GM12864 (cell line): Measurements from ENCODE around the gene VWA3B.

Source experiments
- DNase-seq: peaks from one replicate; pipeline ENCODE4 v3.0.0-alpha.2; 2011; ENCODE audit warnings: low read depth
- H3K4me3 ChIP-seq: 2 replicates; pipeline ENCODE4 v1.5.1; 2011; ENCODE audit warnings: mild to moderate bottlenecking, low read depth, low read length, control low read depth
- TF ChIP-seq, protein P1 (sequence below): IDR thresholded peaks from 2 replicates; pipeline ENCODE4 v1.5.1; 2011; ENCODE audit warnings: low read depth, mild to moderate bottlenecking, moderate library complexity, low read length, control low read depth, inconsistent platforms; ENCODE audit errors: missing control alignments

Gene VWA3B

DNA sequence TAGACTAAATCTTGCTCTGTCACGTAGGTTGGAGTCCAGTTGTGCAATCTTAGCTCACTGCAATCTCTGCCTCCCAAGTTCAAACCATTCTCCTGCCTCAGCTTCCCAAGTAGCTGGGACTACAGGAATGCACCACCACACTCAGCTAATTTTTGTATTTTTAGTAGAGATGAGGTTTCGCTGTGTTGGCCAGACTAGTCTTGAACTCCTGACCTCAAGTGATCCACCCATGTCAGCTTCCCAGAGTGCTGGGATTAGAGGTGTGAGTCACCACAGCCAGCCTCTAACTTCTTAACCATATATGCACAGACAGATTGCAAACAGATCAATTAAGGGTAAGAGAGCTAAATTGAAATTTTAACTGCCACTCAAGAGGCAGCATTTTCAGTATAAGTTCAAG, 237.2 kb downstream of the VWA3B start:
- DNase-seq, result no peak
- TF ChIP-seq, protein P1, sequence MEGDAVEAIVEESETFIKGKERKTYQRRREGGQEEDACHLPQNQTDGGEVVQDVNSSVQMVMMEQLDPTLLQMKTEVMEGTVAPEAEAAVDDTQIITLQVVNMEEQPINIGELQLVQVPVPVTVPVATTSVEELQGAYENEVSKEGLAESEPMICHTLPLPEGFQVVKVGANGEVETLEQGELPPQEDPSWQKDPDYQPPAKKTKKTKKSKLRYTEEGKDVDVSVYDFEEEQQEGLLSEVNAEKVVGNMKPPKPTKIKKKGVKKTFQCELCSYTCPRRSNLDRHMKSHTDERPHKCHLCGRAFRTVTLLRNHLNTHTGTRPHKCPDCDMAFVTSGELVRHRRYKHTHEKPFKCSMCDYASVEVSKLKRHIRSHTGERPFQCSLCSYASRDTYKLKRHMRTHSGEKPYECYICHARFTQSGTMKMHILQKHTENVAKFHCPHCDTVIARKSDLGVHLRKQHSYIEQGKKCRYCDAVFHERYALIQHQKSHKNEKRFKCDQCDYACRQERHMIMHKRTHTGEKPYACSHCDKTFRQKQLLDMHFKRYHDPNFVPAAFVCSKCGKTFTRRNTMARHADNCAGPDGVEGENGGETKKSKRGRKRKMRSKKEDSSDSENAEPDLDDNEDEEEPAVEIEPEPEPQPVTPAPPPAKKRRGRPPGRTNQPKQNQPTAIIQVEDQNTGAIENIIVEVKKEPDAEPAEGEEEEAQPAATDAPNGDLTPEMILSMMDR, result no peak
- H3K4me3 ChIP-seq, result no peak overlapping the region

DNA sequence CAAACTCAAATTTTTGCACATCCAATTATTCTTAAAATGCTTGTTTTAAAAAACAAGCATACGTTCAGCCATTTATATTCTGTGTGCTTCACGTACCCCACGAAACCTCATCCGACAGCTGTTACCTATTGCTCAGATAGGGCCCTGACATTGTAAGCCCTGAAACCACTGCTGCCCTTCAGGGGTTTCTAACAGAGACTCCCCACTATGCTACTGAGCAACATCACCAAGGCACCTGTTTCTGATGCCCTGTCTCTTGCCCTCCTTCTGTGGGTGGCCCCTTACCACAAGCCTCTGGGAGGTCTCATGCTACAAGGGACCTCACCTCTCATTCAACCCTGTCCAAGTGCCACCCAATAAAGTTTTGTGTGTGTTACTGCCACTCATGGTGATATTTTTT, 240.8 kb downstream of the VWA3B start:
- TF ChIP-seq, protein P1, result no peak
- no peak overlapping the region for H3K4me3 ChIP-seq
- no peak for DNase-seq

DNA sequence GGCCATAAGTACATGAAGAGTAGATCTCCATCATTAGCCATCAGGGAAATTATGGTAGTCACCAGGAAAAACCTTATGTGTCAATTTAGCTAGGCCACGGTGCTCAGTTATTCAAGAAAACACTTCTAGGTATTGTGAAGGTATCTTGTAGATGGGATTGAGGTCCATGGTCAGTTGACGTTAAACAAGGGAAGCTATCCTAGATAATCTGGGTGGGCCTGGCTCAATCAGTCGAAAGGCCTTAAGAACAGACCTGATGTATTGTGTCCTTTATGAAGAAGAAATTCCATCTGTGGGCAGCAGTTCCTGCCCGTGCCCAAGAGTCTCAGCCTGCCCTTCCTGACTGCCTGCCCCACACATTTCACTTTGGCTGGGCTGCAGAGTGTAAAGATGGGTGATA, 242.6 kb downstream of the VWA3B start:
- DNase-seq, result no peak
- TF ChIP-seq, protein P1, result no peak
- no peak overlapping the region for H3K4me3 ChIP-seq

DNA sequence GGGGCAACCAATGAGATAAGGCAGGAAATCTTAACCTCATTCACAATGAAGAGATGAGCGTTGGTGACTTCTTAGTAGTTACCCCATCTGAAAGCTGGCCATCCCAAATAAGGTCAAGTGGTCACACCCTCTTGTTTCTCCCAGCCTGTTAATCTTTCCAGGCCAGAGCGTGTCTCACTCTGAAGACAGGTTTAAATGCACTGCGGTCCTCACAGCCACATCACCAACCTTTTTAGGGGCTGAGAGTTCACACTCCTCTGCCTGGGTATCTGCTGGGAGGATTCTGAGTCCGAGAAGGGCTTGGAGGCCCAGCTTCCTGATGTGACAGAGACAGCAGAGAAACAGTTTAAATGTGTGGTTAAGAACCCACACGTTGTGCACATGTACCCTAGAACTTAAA, 246.0 kb downstream of the VWA3B start:
- TF ChIP-seq, protein P1, result no peak
- DNase-seq, result no peak
- no peak overlapping the region for H3K4me3 ChIP-seq

DNA sequence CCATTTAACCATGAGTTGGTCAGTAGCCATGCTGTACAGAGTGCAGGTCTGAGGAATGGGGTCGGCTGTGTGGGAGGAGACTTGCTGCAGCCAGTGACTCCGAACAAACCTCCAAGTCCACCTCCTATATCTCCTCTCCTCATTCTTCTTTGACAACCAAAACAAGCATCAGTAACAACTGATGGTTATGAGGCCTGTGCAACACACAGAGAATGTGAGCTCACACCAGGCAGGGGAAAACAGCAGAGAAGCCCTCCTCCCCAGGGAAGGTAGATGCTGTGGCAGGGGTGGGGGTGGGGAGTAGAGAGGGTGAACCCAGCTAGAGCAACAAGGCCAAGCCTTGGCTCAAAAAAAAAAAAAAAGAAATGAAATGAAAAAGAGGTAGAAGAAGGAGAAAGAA, 247.0 kb downstream of the VWA3B start:
- no peak for DNase-seq
- no peak overlapping the region for H3K4me3 ChIP-seq
- TF ChIP-seq, protein P1, result no peak

DNA sequence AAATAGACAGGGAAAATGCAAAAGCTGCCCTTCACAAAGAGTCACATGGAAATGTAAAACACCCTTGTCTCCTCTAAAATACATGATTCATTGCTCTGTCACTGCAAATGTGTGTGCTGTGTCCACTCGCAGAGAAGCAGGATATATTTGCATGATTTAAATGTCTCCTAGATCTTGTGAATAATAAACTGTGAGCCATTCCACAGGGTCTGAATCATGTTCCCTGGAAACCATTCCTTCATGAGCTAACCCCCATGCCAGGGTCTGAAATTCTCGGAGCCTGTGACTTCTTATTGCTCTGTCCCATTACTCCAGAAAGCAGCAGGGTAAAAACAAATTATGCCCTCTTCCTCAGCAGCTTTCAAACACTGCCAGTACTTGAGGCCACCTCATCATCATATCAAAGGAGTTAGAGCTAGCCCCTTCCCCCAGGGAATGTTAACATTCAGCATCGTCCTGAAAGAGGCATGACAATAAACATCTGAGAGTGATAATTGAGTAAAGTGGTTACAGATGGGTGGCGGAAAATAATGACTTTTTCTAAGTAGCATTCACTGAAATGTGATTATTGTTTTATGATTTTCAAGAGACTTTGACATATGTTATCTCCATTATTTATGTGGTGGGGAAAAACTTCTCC, 247.6 kb downstream of the VWA3B start:
- TF ChIP-seq, protein P1, result no peak
- no peak overlapping the region for H3K4me3 ChIP-seq
- DNase-seq, result no peak

DNA sequence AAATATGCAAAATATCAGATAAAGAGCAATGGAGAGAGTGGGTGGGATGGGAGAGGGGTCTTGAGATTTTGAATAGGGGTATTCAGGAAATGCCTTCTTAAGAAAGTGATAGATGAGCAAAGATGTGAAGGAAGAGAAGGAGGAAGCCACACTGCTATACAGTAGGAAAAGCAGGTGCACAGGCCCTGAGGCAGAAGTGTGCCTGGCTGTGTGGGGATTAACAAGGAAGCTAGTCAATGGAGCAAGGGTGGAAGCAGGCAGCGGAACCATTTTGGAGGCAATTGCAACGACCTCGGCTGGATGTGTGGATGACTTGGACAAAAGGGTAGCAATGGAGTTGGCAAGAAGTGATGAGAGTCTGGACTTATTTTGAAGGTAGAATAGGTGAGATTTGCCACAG, 248.3 kb downstream of the VWA3B start:
- H3K4me3 ChIP-seq, result no peak overlapping the region
- DNase-seq, result no peak
- TF ChIP-seq, protein P1, result no peak
